Measurements from ENCODE around the gene PNPLA1.

DNA sequence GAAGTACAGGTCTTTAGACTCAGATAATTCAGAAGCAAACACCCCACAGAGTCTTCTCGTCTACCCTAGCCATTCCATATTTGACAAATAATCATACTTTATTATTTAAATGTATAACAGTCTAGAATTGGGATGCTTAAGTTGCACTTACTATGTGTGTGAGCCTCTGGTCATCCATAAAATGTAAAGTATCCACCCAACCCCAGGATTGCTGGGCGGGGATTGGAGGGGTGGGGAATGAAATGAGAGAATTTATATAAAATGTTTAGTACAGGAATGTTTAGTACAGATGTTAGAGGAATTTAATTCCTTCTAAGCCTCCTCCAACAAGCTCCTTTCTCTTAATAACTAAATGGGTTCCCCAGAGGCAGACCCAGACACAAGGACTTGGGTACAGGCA is 50.0 kb downstream of the PNPLA1 start:
- TF ChIP-seq, protein P1, sequence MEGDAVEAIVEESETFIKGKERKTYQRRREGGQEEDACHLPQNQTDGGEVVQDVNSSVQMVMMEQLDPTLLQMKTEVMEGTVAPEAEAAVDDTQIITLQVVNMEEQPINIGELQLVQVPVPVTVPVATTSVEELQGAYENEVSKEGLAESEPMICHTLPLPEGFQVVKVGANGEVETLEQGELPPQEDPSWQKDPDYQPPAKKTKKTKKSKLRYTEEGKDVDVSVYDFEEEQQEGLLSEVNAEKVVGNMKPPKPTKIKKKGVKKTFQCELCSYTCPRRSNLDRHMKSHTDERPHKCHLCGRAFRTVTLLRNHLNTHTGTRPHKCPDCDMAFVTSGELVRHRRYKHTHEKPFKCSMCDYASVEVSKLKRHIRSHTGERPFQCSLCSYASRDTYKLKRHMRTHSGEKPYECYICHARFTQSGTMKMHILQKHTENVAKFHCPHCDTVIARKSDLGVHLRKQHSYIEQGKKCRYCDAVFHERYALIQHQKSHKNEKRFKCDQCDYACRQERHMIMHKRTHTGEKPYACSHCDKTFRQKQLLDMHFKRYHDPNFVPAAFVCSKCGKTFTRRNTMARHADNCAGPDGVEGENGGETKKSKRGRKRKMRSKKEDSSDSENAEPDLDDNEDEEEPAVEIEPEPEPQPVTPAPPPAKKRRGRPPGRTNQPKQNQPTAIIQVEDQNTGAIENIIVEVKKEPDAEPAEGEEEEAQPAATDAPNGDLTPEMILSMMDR (IDR thresholded peaks at IDR 0.05), result no peak
- TF ChIP-seq POLR2A (IDR thresholded peaks at IDR 0.05), result no peak

Data from esophagus squamous epithelium (tissue), 4 donors.